Activated CD4-positive, alpha-beta T cell treated with anti-CD3 and anti-CD28 coated beads, Interleukin-2, Interleukin-4, amounts not matched to agents 100 ng/mL and 50 ng/mL, durations not matched to agents 16 hours and 8 hours (primary cell): ENCODE results near the gene CYP11A1.
"Not testable (repeated sequence)": the region's sequence is repeated elsewhere in the genome, so short reads cannot be mapped to it uniquely, and the experiment has no call there.

Experiments
- DNase-seq: peaks from one replicate; pipeline ENCODE4 v3.0.0-alpha.2; 2020; ENCODE audit warnings: low spot score

Gene CYP11A1

DNA sequence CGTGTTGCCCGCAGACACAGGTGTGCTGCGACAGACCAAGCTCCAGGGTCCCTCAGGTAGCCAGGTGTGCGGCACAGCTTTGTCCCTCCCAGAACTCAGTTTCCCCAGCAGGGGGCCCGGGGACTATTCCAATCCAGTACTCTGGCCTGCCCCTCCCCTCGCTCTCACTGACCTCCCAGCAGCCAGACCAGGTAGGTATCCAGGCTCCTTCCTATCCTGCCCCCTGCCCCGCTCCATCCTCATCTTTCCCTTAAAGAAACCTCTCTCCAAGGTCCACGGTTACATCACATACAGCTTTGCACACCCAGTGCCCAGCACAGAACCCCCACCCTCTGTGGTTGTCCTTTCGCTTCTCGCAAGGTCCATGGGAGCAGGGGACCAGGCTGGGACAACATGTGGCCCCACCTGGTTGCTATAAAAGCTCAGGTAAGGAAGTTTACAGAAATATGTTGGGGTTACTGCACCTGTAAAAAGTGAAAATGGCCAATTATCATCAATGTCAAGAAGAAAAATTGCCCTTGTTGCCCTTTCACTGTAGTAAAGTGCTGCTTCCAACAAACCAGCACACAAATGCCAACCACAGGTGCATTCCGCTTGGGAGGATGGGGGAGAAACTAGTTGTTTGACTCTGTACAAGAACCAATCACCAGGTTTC lies 7.3 kb upstream of the CYP11A1 start:
- DNase-seq = no peak

GRCh38 chr15:74373731-74374647 lies 6.5 kb upstream of the CYP11A1 start:
- peak; percentile 94 for DNase-seq

DNA sequence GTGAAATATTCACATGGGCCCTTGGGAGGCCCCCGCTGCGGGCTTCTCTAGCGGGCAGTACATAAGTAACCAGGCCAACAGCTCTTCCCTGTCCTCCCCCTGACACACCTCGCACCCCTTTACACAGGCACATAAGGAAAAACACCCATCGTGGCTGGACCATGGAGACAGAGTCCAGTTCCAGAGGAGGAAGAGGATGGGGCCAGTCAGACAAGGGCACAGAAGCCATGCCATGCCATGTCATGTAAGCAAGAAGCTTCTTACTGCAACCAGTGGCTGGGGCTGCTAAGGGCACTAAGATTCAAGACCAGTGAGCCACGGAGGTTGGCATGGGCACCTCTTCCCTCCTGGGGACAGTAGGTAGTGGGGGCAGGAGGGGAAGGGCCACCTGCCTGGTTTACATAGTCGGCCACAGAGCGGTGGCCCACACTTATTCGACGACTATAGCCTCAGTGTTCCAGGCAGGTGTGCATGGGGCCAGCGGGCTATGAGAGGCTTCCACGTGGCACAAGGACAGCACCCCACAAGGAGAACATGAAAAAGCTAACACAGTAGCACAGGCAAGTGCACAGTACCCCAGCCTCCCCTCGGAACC lies 5.7 kb upstream of the CYP11A1 start:
- no peak for DNase-seq

DNA sequence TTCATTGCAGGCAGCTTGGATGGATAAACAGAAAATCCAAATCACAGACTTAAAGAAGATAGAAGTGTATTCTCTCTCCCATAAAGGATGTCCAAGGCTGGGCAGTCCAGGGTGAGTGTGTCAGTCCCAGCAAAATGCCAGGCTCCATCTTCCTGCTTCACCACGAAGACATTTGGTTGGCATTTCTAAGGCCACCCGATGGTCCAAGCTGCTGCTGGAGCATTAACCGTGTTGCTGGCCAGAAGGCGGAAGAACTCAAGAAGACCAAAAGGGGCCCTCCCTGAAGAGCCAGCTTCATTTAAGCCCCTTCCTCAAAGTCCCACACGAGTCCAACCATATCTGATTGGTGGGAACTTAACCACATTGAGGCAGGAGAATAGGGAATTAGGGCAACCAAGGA lies 3.0 kb upstream of the CYP11A1 start:
- DNase-seq = no peak

DNA sequence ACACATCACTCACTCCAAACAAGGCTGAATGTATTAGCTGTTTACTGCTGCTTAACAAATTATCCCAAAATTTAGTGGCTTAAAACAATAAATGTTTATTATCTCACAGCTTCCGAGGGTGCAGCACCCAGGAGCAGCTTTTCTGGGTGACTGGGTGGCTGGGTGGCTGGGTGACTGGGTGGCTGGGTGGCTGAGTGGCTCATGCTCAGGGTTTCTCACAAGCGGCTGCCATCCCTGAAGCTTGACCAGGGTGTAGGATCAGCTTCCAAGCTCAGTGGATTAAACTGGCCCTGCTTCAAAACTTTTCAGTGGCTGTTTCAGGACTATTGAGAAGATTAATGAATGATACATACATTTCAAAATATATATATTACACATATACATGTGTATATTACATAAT lies 2.3 kb upstream of the CYP11A1 start:
- no peak for DNase-seq

DNA sequence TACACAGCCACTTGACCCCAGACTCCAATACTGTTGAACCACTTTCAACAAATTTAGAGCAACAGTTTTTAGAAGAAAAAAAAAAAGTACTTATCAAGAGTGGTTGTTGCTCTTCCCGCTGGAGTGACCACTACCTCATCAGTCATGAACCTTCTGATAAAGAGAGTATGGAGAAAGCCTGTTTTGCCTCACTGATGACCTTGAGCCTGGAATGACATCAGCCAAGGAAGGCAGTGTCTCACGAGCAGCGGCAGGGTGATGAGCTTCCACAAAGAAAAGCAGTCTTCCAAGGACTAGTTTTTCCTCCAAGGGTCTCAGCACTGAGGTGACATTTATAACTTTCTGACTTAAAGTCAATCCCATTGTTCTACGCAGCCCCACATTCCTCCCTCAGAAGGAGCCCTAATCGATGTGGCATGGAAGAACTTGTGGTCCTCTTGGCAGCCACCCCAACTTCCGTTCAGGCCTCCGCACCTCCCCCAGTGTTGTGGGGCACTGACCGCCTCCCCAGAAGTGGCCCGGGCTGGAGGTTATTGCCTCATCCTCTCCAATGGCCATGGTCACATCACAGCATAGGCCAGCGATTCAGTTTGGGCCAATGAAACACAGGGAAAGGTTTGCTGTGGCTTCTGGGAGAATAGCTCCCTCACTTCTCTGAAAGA lies 1.8 kb upstream of the CYP11A1 start:
- no peak for DNase-seq

DNA sequence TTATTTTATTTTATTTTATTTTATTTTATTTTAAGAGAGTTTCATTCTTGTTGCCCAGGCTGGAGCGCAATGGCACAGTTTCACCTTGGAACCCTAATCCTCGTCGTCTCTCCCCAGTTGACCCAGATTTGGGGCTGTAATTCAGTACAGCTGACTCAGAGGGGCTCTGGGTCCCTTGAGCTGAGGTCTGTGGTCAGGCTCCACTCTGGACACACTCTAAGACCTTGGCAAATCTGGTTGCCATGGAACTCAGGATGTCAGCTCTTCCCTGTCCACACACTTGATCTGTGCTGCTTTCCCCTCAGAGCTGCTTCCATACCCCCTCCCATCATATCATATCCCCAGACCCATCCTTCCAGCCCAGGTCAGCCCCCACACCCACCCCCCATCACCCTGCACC lies 675 bp upstream of the CYP11A1 start:
- no peak for DNase-seq

- DNase-seq = no peak
Observed at GRCh38 chr15:74365598-74366445, 1.6 kb downstream of the CYP11A1 start.

DNA sequence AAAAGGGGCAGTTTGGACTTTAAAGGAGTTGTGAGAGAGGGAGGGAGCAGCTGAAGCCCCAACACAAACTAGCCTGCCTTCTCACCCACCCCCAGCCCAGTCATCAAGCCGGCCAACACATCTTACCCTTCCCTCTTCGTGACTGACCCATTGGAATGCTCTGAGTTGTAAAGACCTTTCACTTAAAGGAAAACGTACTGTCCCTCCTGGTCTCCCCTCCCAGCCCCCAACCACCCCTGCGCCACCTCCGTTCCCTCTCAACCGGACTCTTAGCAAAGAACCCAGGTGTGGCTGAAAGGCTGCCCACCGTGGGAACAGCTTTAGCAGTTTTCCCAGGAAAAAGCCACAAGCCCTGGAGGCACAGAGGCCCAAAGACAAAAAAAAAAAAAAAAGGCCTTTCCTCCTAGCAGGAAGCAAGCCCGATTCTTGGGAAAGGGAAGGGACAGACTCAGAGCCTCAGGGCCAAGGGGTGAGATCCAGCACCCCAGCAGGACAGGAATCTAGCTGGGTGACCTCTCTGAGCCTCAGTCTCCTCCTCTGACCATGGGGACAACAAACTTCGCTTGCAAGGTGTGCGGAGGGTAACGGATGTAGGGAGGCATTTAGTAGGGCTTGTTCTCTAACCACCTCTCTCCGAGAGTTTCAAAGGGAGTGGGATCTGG lies 2.4 kb downstream of the CYP11A1 start:
- no peak for DNase-seq

DNA sequence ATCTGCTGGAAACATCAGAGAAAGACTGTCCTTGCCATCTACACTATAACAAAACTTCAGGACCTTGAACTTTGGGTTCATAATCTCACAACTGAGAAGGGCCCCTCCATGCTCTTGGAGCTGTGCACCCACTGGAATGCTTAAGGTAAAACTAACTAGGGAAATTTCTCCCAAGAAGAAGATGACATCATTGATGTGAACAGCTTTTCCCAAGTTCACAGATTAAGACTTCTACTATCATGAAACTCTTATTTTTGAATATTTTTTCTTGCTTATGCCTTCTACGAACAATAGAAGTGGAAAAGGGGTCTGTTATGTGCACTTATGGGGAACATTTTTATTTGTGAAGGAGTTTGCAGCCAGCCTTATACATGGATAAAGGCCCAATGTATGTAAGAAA lies 5.0 kb downstream of the CYP11A1 start:
- no peak for DNase-seq

- DNase-seq = not testable (repeated sequence)
Observed at GRCh38 chr15:74360855-74361254, 6.6 kb downstream of the CYP11A1 start.

- DNase-seq = not testable (repeated sequence)
Observed at GRCh38 chr15:74359376-74359775, 8.1 kb downstream of the CYP11A1 start.

GRCh38 chr15:74357514-74357913 lies 9.9 kb downstream of the CYP11A1 start:
- DNase-seq = not testable (repeated sequence)

DNA sequence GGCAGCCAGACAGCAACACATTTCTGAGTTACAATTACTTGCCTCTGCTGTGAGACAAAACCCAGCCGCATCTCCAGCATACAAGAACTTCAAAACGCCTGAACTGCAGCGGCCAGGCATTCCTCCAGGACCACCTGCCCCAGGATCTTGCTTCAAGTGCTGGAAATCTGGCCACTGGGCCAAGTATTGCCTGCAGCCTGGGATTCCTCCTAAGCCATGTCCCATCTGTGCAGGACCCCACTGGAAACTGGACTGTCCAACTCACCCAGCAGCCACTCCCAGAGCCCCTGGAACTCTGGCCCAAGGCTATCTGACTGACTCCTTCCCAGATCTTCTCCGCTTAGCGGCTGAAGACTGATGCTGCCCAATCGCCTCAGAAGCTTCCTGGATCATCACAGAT lies 11.4 kb downstream of the CYP11A1 start:
- not testable (repeated sequence) for DNase-seq

DNA sequence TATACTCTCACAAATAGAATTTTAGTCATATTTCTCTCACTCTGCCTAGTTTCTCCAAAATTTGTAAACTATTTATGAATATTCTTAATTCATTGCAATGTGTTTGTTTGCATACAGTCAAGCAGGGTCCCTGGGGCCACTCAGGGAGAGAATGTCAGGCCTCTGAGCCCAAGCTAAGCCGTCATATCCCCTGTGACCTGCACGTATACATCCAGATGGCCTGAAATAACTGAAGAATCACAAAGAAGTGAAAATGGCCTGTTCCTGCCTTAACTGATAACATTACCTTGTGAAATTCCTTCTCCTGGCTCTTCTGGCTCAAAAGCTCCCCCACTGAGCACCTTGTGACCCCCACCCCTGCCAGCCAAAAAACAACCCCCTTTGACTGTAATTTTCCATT lies 13.5 kb downstream of the CYP11A1 start:
- not testable (repeated sequence) for DNase-seq

GRCh38 chr15:74352393-74352910 lies 15.0 kb downstream of the CYP11A1 start:
- DNase-seq = no peak

- no peak for DNase-seq
Observed at GRCh38 chr15:74351670-74352069, 15.8 kb downstream of the CYP11A1 start.

DNA sequence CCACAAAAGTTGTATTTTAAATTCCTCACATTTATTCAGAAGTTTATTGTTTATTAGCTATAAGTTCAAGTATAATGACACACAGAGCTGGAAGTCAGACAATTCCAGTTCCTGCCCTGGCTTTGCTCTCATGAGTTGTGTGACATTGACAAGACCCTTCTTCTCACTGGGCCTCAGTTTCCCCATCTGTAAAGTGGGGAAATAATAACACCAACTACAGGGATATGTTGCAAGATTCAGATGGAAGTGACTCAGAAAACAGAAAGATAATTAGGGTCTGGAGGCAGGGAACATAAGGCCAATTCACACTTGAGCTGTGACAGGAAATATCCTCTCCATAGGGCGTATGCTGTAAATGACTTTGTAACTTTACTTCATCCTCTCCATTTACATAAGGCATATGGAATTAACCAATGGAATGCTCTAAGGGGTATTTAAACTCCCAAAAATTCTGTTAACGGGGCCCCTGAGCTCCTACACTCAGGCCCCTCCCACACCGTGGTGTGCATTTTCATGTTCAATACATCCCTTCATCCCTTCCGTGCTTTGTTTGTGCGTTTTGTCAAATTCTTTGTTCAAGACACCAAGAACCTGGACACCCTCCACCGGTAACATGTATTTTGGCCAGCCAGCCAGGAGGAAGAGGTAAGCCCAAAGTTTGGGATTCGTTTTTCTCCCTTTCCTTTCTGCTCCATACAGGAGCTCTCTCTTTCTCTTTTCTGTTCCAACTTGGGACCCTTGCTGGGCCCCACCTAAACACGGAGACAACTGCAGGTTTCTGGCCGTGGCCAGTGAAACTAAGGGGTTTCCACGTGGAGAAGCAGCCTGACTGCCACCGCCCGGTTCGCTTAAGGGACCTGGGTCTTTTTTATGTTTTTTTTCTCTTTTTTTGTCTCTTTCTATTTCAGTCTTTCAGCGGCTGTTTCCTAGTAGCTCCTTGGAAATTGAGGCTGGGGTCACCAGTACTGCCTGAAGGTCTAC lies 16.9 kb downstream of the CYP11A1 start:
- no peak for DNase-seq

- no peak for DNase-seq
Observed at GRCh38 chr15:74349241-74349778, 18.1 kb downstream of the CYP11A1 start.
